ENCODE results near the gene FAM83E.

- TF ChIP-seq CTCF (IDR thresholded peaks at IDR 0.05) (no peak), POLR2A (IDR thresholded peaks at IDR 0.05) (no peak), POLR2AphosphoS5 (IDR thresholded peaks at IDR 0.05; ENCODE audit: insufficient read depth in 1 of 2, low read depth in 1 of 2) (no peak)
Observed at GRCh38 chr19:48638831-48639381, 24.0 kb upstream of the FAM83E start.
